ENCODE results near the gene CCDC85A.

The CCDC85A gene

DNA sequence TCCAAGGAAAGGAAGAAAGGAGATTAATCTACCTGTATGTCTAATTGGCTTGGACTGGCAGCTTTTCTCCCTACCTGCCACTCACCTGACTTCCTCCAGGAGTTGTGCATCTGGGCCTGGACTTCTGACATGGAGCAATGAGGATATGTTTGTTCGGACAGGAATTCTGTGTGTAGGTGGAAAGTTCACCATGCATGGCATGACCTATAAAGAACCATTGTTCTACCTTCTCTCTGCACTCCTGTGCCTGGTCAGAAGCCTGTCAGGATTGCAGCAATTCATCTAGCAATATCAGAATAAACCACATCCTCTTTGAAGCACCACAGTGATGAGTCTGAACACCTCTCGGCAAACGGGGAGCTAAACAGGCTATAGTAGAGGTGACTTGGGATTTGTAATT, 20.8 kb downstream of the CCDC85A start:
- TF ChIP-seq, protein P1, sequence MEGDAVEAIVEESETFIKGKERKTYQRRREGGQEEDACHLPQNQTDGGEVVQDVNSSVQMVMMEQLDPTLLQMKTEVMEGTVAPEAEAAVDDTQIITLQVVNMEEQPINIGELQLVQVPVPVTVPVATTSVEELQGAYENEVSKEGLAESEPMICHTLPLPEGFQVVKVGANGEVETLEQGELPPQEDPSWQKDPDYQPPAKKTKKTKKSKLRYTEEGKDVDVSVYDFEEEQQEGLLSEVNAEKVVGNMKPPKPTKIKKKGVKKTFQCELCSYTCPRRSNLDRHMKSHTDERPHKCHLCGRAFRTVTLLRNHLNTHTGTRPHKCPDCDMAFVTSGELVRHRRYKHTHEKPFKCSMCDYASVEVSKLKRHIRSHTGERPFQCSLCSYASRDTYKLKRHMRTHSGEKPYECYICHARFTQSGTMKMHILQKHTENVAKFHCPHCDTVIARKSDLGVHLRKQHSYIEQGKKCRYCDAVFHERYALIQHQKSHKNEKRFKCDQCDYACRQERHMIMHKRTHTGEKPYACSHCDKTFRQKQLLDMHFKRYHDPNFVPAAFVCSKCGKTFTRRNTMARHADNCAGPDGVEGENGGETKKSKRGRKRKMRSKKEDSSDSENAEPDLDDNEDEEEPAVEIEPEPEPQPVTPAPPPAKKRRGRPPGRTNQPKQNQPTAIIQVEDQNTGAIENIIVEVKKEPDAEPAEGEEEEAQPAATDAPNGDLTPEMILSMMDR (conservative IDR thresholded peaks at IDR 0.05; ENCODE audit: low read depth): no peak
- no peak overlapping the region for H3K27ac ChIP-seq
- CTCF ChIA-PET: interaction anchor here (0.6 kb wide), 1 partner anchor 24 kb away, joined by 5 read pairs; no protein-coding TSS in a partner anchor
- no peak for DNase-seq (ENCODE audit: low spot score)
- POLR2A ChIA-PET (ENCODE audit: low non-redundant PET): no interaction called here

DNA sequence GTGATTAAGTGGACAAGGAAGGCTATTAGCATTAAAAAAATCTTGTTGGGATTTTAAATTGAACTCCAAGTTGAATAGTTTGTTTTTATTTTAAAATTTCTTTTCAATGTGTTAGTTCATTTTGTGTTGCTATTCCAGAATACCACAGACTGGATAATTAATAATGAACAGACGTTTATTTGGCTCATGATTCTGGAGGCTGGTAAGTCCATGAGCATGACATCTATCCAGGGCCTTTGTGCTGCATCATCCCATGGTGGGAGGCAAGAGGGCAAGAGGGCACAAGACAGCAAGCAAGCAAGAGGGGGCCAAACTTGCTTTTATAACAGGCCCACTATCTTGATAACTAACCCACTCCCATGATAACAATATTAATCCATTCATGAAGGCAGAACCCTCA, 22.5 kb downstream of the CCDC85A start:
- H3K27ac ChIP-seq: no peak overlapping the region
- ChIA-PET POLR2A (ENCODE audit: low non-redundant PET) (no interaction called here), CTCF (no interaction called here)
- no peak for DNase-seq (ENCODE audit: low spot score)
- TF ChIP-seq, protein P1 (conservative IDR thresholded peaks at IDR 0.05; ENCODE audit: low read depth): no peak

DNA sequence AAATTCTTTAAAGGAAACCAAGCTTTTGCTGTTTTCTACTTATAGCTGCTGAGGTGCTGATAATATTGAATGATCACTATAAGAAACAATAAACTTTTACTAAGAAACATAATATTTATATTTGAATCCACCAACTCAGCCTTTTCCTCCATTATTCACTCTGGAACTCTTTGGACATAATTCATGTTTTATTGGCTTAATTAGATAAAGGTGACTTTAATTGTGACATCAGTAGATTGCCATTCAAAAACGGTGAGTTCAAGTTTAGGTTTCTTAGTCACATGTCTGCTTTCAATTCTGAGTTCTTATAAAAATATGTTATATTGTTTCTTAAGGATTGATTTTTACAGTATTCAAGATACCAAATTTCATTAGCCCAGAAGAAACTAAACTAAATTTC, 24.0 kb downstream of the CCDC85A start:
- CTCF ChIA-PET: no interaction called here
- TF ChIP-seq, protein P1 (conservative IDR thresholded peaks at IDR 0.05; ENCODE audit: low read depth): no peak

DNA sequence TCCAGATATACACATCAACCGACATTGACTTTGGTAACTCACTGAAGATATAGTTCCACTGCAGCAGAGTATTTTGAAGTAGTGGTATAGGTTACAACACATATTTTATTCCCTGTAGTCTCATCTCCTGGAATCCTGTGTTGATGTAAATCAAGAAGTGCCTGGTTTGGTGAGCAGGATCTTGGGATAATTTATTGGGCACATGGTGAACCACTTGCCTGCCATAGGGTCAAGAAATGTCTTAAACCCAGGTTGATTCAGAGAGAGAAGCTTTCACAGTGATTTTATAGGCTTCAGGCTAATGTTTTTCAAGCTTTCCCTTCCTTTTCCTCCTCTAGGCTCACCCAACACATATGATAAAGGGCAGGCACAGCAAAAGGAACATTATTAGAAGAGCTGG, 24.6 kb downstream of the CCDC85A start:
- TF ChIP-seq, protein P1 (conservative IDR thresholded peaks at IDR 0.05; ENCODE audit: low read depth): no peak
- H3K27ac ChIP-seq: no peak overlapping the region
- DNase-seq (ENCODE audit: low spot score): no peak
- POLR2A ChIA-PET (ENCODE audit: low non-redundant PET): no interaction called here
- CTCF ChIA-PET: no interaction called here

More for the DNA sequence above, 24.0 kb downstream of the CCDC85A start:
- H3K27ac ChIP-seq: no peak overlapping the region
- POLR2A ChIA-PET (ENCODE audit: low non-redundant PET): no interaction called here
- DNase-seq (ENCODE audit: low spot score): no peak

DNA sequence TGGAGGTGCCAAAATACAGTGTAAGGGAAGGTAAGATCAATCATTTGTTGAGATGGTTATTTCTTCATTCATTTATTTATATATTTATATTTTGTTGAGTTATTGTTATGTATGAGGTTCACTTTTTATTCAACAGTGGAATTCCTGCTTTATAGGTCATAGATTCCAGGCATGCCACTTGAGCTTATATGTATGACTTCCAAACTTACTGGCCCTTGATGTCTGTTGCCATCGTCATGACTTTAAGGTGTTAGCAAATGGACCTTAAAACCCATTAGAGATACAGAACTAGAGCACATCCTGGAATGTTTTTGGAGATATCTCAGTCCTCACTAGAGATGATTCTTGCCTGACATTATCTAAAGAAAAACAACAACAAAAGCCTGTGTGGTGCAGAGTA, 25.9 kb downstream of the CCDC85A start:
- CTCF ChIA-PET: no interaction called here

DNA sequence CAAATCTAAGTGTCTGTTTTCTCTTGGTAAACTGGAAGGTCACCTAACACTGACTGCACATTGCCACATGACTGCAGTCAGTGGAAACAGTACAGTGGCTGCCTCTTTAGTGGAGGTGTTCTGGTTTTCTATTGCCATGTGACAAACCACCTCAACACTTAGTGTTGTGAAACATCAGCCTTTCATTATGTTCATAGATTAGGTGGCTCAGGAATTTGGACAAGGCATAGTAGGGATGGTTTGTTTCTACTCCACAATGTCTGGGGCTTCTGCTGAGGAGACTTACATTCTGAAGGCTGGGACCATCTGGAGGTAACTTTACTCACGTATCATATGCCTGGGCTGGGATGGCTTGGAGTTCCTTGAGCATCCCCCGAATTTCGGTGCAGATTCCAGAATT, 26.5 kb downstream of the CCDC85A start:
- TF ChIP-seq, protein P1 (conservative IDR thresholded peaks at IDR 0.05; ENCODE audit: low read depth): no peak
- CTCF ChIA-PET: no interaction called here
- H3K27ac ChIP-seq: no peak overlapping the region
- no peak for DNase-seq (ENCODE audit: low spot score)
- POLR2A ChIA-PET (ENCODE audit: low non-redundant PET): no interaction called here

More for the DNA sequence above, 25.9 kb downstream of the CCDC85A start:
- DNase-seq (ENCODE audit: low spot score): no peak
- POLR2A ChIA-PET (ENCODE audit: low non-redundant PET): no interaction called here
- TF ChIP-seq, protein P1 (conservative IDR thresholded peaks at IDR 0.05; ENCODE audit: low read depth): no peak
- H3K27ac ChIP-seq: no peak overlapping the region

DNA sequence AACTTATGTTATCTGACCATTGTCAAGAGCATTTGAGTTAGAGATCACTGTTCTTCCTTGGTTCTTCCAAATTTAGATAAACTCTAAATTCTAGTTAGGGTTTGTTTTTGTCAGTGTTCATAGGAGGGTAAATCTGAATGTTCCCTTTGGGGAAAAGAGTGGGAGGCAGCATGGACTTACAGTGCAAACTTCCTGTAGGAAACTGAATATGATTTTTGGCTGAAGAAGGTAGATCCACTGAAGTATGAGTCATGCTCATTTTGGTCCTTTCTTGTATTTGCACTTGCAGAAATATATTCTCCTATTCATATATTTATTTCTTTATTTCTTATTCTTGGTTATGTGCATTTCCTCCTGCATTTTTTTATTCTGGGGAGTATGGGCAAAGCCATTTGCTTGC, 27.3 kb downstream of the CCDC85A start:
- ChIA-PET CTCF (no interaction called here), POLR2A (ENCODE audit: low non-redundant PET) (no interaction called here)
- no peak overlapping the region for H3K27ac ChIP-seq
- TF ChIP-seq, protein P1 (conservative IDR thresholded peaks at IDR 0.05; ENCODE audit: low read depth): no peak
- DNase-seq (ENCODE audit: low spot score): no peak

All from RWPE1 (cell line).